ENCODE results near the gene CDH4. TPM values are rescaled to one million over a fixed set of nuclear protein-coding genes. Genes with fewer than 3 reads are reported as not detected.
A peak's percentile ranks its signal among the peaks of the same experiment; 100 is the strongest.

Gene CDH4
- total RNA-seq, 1 experiment from 2014 or later = 25.0 TPM

DNA sequence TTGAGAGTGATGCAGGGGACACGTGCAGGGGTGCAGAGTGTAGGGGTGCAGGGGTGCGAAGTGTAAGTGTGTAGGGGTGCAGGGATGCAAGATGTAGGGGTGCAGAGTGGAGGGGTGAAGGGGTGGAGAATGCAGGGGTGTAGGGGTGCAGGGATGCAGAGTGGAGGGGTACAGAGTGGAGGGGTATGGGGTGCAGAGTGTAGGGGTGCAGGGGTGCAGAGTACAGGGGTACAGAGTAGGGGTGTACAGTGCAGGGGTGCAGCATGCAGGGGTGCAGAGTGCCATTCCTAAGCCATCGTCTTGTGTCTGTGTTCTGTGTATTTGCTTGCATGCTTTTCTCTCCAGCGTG, 468.3 kb downstream of the CDH4 start:
- no peak for DNase-seq (ENCODE audit: unreplicated experiment)
- intact Hi-C loops (cut with micrococcal nuclease) = no loop called here
- no peak overlapping the region for H3K27ac Mint-ChIP-seq (ENCODE audit: low read depth, unreplicated experiment)
- BruUV-seq (replicated peaks) = no TSS peak
- no peak for TF ChIP-seq CTCF (IDR thresholded peaks at IDR 0.05; ENCODE audit: unreplicated experiment)
- no peaks in the 10 kb centered on the region for H3K36me3 Mint-ChIP-seq (ENCODE audit: insufficient read depth, unreplicated experiment)
- ChIA-PET POLR2A (no interaction called here), CTCF (interaction anchor here (0.6 to 0.7 kb wide), 2 partner anchors 16 to 1504 kb away, joined by 3 read pairs; no protein-coding TSS in a partner anchor)
- H3K4me3 Mint-ChIP-seq (ENCODE audit: unreplicated experiment) = no peak overlapping the region
- H3K27me3 Mint-ChIP-seq (ENCODE audit: insufficient read depth, unreplicated experiment) = no peaks in the 10 kb centered on the region
- no peaks in the 10 kb centered on the region for H3K9me3 Mint-ChIP-seq (ENCODE audit: unreplicated experiment)
- H3K4me1 Mint-ChIP-seq (ENCODE audit: insufficient read depth, unreplicated experiment) = no peaks in the 10 kb centered on the region

DNA sequence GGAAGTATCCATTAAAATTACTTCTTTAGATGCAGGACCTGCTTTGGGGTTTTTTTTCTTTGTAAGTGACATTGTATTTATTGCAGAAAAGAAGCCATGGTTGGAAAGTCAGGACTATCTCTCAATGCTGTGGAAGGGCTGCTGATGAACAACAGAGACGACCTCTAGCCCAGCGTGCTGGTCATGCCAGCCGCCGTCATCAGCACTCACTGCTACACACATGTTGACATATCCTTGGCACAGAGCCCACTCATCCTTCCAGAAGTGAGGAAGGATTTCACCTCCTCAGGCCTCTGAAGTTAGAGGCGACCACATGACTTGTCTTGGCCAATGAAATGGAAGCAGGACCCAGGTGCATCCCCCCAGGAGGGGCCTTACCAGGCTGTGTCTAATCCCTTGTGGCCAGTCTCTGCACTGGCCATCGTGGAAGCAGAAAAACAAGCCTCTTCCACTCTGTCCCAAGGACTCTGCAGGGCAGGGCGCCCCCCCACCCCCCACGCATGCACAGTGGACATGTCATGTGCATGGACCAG, 470.2 kb downstream of the CDH4 start:
- Mint-ChIP-seq H3K4me3 (ENCODE audit: unreplicated experiment) (no peak overlapping the region), H3K9me3 (ENCODE audit: unreplicated experiment) (no peaks in the 10 kb centered on the region), H3K36me3 (ENCODE audit: insufficient read depth, unreplicated experiment) (no peaks in the 10 kb centered on the region), H3K4me1 (ENCODE audit: insufficient read depth, unreplicated experiment) (no peaks in the 10 kb centered on the region), H3K27ac (ENCODE audit: low read depth, unreplicated experiment) (no peak overlapping the region), H3K27me3 (ENCODE audit: insufficient read depth, unreplicated experiment) (no peaks in the 10 kb centered on the region)
- no peak for DNase-seq (ENCODE audit: unreplicated experiment)
- no TSS peak for BruUV-seq (replicated peaks)
- CTCF ChIA-PET = no interaction called here
- intact Hi-C loops (cut with micrococcal nuclease) = no loop called here
- no peak for TF ChIP-seq CTCF (IDR thresholded peaks at IDR 0.05; ENCODE audit: unreplicated experiment)
- POLR2A ChIA-PET = interaction anchor here (0.8 kb wide), 1 partner anchor 76 kb away, joined by 3 read pairs; no protein-coding TSS in a partner anchor

DNA sequence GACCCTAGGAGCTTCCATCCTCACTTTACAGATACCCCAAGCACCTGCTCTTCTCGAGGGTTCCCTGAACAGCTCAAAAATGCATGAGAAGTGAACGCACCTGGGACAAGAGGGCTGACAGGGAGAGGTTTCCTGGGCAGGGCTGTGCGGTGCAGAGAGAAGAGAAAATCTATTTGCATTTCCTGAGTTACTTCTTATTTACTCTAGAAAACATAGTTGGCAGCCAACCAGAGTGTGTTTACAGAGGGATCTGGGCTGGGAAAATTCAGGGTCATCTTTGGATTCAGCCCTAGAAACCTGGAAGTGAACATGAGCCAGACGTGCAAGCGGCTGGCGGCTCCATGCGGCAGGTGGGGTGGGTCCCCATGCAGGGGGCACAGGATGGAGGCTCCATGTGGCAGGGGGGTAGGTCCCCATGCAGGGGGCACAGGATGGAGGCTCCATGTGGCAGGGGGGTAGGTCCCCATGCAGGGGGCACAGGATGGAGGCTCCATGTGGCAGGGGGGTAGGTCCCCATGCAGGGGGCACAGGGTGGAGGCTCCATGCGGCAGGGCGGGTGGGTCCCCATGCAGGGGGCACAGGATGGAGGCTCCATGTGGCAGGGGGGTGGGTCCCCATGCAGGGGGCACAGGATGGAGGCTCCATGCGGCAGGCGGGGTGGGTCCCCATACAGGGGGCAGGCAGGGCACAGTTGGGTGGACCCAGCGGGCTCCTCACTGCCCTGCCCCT, 471.6 kb downstream of the CDH4 start:
- no peak overlapping the region for H3K4me3 Mint-ChIP-seq (ENCODE audit: unreplicated experiment)
- H3K36me3 Mint-ChIP-seq (ENCODE audit: insufficient read depth, unreplicated experiment) = no peaks in the 10 kb centered on the region
- H3K9me3 Mint-ChIP-seq (ENCODE audit: unreplicated experiment) = no peaks in the 10 kb centered on the region
- no peak overlapping the region for H3K27ac Mint-ChIP-seq (ENCODE audit: low read depth, unreplicated experiment)
- intact Hi-C loops (cut with micrococcal nuclease) = no loop called here
- BruUV-seq (replicated peaks) = no TSS peak
- no peaks in the 10 kb centered on the region for H3K27me3 Mint-ChIP-seq (ENCODE audit: insufficient read depth, unreplicated experiment)
- no peak for DNase-seq (ENCODE audit: unreplicated experiment)
- ChIA-PET CTCF (interaction anchor here (0.5 to 0.9 kb wide), 2 partner anchors 144 to 346 kb away, joined by 3 read pairs; no protein-coding TSS in a partner anchor), POLR2A (no interaction called here)
- no peak for TF ChIP-seq CTCF (IDR thresholded peaks at IDR 0.05; ENCODE audit: unreplicated experiment)
- H3K4me1 Mint-ChIP-seq (ENCODE audit: insufficient read depth, unreplicated experiment) = no peaks in the 10 kb centered on the region

DNA sequence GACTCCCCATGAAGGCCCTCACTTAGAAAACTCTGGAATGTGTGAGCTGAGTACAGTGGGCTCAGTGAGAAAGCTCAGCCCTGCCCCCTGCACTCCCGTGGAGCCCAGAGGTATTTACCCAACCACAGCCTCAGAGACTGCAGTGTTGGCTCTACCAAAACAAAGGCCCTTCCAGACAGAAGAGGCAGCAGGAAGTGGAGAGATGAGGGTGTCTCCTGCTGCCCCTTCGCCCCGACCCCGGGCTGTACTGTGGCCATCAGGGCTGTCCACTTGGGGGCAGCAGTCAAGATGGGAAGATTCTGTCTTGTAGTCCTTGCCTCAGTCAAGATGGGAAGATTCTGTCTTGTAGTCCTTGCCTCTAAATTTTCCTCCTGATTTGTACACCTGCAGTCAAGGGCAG, 472.3 kb downstream of the CDH4 start:
- CTCF ChIA-PET = interaction anchor here (0.5 to 0.6 kb wide), 2 partner anchors 17 to 347 kb away, joined by 3 read pairs; no protein-coding TSS in a partner anchor
- H3K36me3 Mint-ChIP-seq (ENCODE audit: insufficient read depth, unreplicated experiment) = no peaks in the 10 kb centered on the region
- intact Hi-C loops (cut with micrococcal nuclease) = no loop called here
- BruUV-seq (replicated peaks) = no TSS peak
- H3K4me1 Mint-ChIP-seq (ENCODE audit: insufficient read depth, unreplicated experiment) = no peaks in the 10 kb centered on the region
- no peak for DNase-seq (ENCODE audit: unreplicated experiment)
- H3K27me3 Mint-ChIP-seq (ENCODE audit: insufficient read depth, unreplicated experiment) = no peaks in the 10 kb centered on the region
- POLR2A ChIA-PET = no interaction called here
- TF ChIP-seq CTCF (IDR thresholded peaks at IDR 0.05; ENCODE audit: unreplicated experiment) = peak; percentile 31
- H3K27ac Mint-ChIP-seq (ENCODE audit: low read depth, unreplicated experiment) = no peak overlapping the region
- no peak overlapping the region for H3K4me3 Mint-ChIP-seq (ENCODE audit: unreplicated experiment)
- no peaks in the 10 kb centered on the region for H3K9me3 Mint-ChIP-seq (ENCODE audit: unreplicated experiment)

Measured in MCF 10A (cell line).